Stomach smooth muscle (tissue), 2 donors: ENCODE measurements around the gene GZMB.

Experiments
- H3K27ac ChIP-seq: one replicate; pipeline ENCODE4 v1.7.0; 2013; ENCODE audit warnings: mild to moderate bottlenecking, low read length, inconsistent platforms
- H3K27me3 ChIP-seq, 2 donors: one replicate each; pipeline ENCODE4 v1.7.0; 2013; ENCODE audit warnings: low read length in 2 of 2; ENCODE audit not compliant: insufficient read depth in 2 of 2, control insufficient read depth in 1 of 2
- H3K36me3 ChIP-seq, 2 donors: one replicate each; pipeline ENCODE4 v1.7.0; 2013; ENCODE audit warnings: low read length in 2 of 2; ENCODE audit not compliant: control insufficient read depth in 2 of 2, insufficient read depth in 2 of 2
- H3K4me1 ChIP-seq: one replicate; pipeline ENCODE4 v1.7.0; 2013; ENCODE audit warnings: low read length; ENCODE audit not compliant: control insufficient read depth, insufficient read depth
- H3K4me3 ChIP-seq, 2 donors: one replicate each; pipeline ENCODE4 v1.7.0; 2013; ENCODE audit warnings: low read length in 2 of 2
- H3K9ac ChIP-seq, 2 donors: one replicate each; pipeline ENCODE4 v1.7.0; 2013; ENCODE audit warnings: low read length in 2 of 2, mild to moderate bottlenecking in 1 of 2
- H3K9me3 ChIP-seq, 2 donors: one replicate each; pipeline ENCODE4 v1.7.0; 2013; ENCODE audit warnings: low read length in 2 of 2; ENCODE audit not compliant: control insufficient read depth in 2 of 2
- donor health status: healthy.
- donor health status: Pancreatic carcinoma.

GZMB gene

GRCh38 chr14:24631749-24632335, 2.1 kb downstream of the GZMB start:
- peaks cover 0 to 2% of the 10 kb centered on the region in 2 donors for H3K9me3 ChIP-seq

GRCh38 chr14:24630872-24631477, 3.0 kb downstream of the GZMB start:
- Histone ChIP-seq H3K27ac (no peak overlapping the region), H3K27me3 (no peaks in the 10 kb centered on the region), H3K4me1 (no peaks in the 10 kb centered on the region), H3K4me3 (no peak overlapping the region), H3K9me3 (peaks cover 0 to 2% of the 10 kb centered on the region in 2 donors), H3K9ac (no peak overlapping the region), H3K36me3 (no peaks in the 10 kb centered on the region)

More at GRCh38 chr14:24631749-24632335, 2.1 kb downstream of the GZMB start:
- Histone ChIP-seq H3K4me3 (no peak overlapping the region), H3K27me3 (no peaks in the 10 kb centered on the region), H3K4me1 (no peaks in the 10 kb centered on the region), H3K36me3 (no peaks in the 10 kb centered on the region), H3K9ac (no peak overlapping the region), H3K27ac (no peak overlapping the region)

GRCh38 chr14:24630087-24630871, 3.7 kb downstream of the GZMB start:
- H3K27ac ChIP-seq = no peak overlapping the region
- H3K9me3 ChIP-seq = peaks cover 0 to 2% of the 10 kb centered on the region in 2 donors

GRCh38 chr14:24629521-24629920, 4.5 kb downstream of the GZMB start:
- Histone ChIP-seq H3K9me3 (peaks cover 0 to 2% of the 10 kb centered on the region in 2 donors), H3K27ac (no peak overlapping the region), H3K9ac (no peak overlapping the region), H3K4me3 (no peak overlapping the region), H3K36me3 (no peaks in the 10 kb centered on the region), H3K27me3 (no peaks in the 10 kb centered on the region), H3K4me1 (no peaks in the 10 kb centered on the region)

More at GRCh38 chr14:24630087-24630871, 3.7 kb downstream of the GZMB start:
- Histone ChIP-seq H3K9ac (no peak overlapping the region), H3K4me1 (no peaks in the 10 kb centered on the region), H3K4me3 (no peak overlapping the region), H3K27me3 (no peaks in the 10 kb centered on the region), H3K36me3 (no peaks in the 10 kb centered on the region)

GRCh38 chr14:24613747-24614146, 20.2 kb downstream of the GZMB start:
- H3K27me3 ChIP-seq = no peaks in the 10 kb centered on the region
- H3K9ac ChIP-seq = no peak overlapping the region
- H3K4me1 ChIP-seq = no peaks in the 10 kb centered on the region
- no peaks in the 10 kb centered on the region for H3K36me3 ChIP-seq
- H3K9me3 ChIP-seq = no peaks in the 10 kb centered on the region
- H3K27ac ChIP-seq = no peak overlapping the region
- H3K4me3 ChIP-seq = no peak overlapping the region

GRCh38 chr14:24613241-24613640, 20.7 kb downstream of the GZMB start:
- Histone ChIP-seq H3K4me1 (no peaks in the 10 kb centered on the region), H3K36me3 (no peaks in the 10 kb centered on the region), H3K9me3 (no peaks in the 10 kb centered on the region), H3K9ac (no peak overlapping the region), H3K27ac (no peak overlapping the region), H3K27me3 (no peaks in the 10 kb centered on the region), H3K4me3 (no peak overlapping the region)

- Histone ChIP-seq H3K27me3 (no peaks in the 10 kb centered on the region), H3K4me1 (no peaks in the 10 kb centered on the region), H3K9ac (no peak overlapping the region), H3K36me3 (no peaks in the 10 kb centered on the region), H3K4me3 (no peak overlapping the region), H3K9me3 (no peaks in the 10 kb centered on the region), H3K27ac (no peak overlapping the region)
These were observed 21.8 kb downstream of the GZMB start for GRCh38 chr14:24612196-24612595.

- no peak within 1 kb of the TSS for H3K4me3 ChIP-seq
- H3K9me3 ChIP-seq = no peaks in the 10 kb centered on the region
- no peaks in the 10 kb centered on the region for H3K4me1 ChIP-seq
- H3K27ac ChIP-seq = no peak within 1 kb of the TSS
- no peaks in the 10 kb centered on the region for H3K27me3 ChIP-seq
- no peaks in the 10 kb centered on the region for H3K36me3 ChIP-seq
- H3K9ac ChIP-seq = no peak within 1 kb of the TSS
These were observed 24.2 kb downstream of the GZMB start, which contains the start of gene GZMH for GRCh38 chr14:24609655-24610344. TSS of gene GZMH (minus strand) at chr14:24609685. CDS start at chr14:24609613, 72 bp downstream.

GRCh38 chr14:24607635-24608514, 26.1 kb downstream of the GZMB start:
- no peaks in the 10 kb centered on the region for H3K4me1 ChIP-seq
- H3K4me3 ChIP-seq = no peak overlapping the region
- no peaks in the 10 kb centered on the region for H3K36me3 ChIP-seq
- no peaks in the 10 kb centered on the region for H3K9me3 ChIP-seq
- H3K27me3 ChIP-seq = no peaks in the 10 kb centered on the region
- H3K27ac ChIP-seq = no peak overlapping the region
- no peak overlapping the region for H3K9ac ChIP-seq

- Histone ChIP-seq H3K9me3 (no peaks in the 10 kb centered on the region), H3K9ac (no peak overlapping the region), H3K4me1 (no peaks in the 10 kb centered on the region), H3K27ac (no peak overlapping the region), H3K4me3 (no peak overlapping the region), H3K27me3 (no peaks in the 10 kb centered on the region), H3K36me3 (no peaks in the 10 kb centered on the region)
These were observed 26.9 kb downstream of the GZMB start for GRCh38 chr14:24607081-24607480.
